Stimulated activated CD8-positive, alpha-beta memory T cell treated with anti-CD3 and anti-CD28 coated beads, Interleukin-4, amount 100 ng/mL, for 1 hour (primary cell): ENCODE results near the gene SLC1A2.
"Not testable (repeated sequence)": the region's sequence is repeated elsewhere in the genome, so short reads cannot be mapped to it uniquely, and the experiment has no call there.

Experiments
- DNase-seq, 2 donors: peaks; one replicate each; pipeline ENCODE4 v3.0.0-alpha.2; 2020; ENCODE audit warnings: low read depth in 2 of 2, low spot score in 1 of 2

SLC1A2 gene

DNA sequence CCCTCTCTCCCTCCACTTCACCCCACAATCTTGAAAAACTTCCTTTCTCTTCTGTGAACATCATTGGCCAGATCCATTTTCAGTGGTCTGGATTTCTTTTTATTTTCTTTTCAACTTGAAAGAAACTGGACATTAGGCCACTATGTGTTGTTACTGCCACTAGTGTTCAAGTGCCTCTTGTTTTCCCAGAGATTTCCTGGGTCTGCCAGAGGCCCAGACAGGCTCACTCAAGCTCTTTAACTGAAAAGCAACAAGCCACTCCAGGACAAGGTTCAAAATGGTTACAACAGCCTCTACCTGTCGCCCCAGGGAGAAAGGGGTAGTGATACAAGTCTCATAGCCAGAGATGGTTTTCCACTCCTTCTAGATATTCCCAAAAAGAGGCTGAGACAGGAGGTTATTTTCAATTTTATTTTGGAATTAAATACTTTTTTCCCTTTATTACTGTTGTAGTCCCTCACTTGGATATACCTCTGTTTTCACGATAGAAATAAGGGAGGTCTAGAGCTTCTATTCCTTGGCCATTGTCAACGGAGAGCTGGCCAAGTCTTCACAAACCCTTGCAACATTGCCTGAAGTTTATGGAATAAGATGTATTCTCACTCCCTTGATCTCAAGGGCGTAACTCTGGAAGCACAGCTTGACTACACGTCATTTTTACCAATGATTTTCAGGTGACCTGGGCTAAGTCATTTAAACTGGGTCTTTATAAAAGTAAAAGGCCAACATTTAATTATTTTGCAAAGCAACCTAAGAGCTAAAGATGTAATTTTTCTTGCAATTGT lies 188.1 kb downstream of the SLC1A2 start:
- DNase-seq, result no peak

DNA sequence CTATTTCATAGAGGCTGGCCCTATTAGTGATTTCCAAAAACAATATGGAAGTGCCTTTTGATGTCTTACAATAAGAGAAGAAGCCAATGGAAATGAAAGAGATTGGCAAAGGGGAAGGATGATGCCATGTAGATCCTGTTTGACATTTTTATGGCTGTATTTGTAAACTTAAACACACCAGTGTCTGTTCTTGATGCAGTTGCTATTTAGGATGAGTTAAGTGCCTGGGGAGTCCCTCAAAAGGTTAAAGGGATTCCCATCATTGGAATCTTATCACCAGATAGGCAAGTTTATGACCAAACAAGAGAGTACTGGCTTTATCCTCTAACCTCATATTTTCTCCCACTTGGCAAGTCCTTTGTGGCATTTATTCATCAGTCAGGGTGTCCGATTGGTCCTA lies 189.0 kb downstream of the SLC1A2 start:
- no peak for DNase-seq

DNA sequence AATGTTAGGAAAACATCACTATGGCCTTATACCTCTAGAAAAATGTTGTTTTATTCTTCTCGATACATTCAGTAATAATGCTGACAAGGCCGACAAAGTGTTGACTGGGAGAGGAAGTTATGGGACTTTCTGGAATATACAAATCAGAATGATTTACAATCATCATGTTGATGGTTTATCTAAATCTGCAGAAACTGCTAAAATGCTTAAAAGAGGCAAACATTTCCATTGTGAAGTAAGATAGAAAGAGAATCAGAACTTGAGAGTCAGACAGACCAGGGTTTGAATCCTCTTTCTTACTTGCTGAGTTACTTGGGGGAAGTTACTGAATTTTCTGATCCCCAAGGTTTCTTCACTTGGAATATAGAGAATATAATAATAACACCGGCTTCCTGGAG lies 191.0 kb downstream of the SLC1A2 start:
- no peak for DNase-seq

DNA sequence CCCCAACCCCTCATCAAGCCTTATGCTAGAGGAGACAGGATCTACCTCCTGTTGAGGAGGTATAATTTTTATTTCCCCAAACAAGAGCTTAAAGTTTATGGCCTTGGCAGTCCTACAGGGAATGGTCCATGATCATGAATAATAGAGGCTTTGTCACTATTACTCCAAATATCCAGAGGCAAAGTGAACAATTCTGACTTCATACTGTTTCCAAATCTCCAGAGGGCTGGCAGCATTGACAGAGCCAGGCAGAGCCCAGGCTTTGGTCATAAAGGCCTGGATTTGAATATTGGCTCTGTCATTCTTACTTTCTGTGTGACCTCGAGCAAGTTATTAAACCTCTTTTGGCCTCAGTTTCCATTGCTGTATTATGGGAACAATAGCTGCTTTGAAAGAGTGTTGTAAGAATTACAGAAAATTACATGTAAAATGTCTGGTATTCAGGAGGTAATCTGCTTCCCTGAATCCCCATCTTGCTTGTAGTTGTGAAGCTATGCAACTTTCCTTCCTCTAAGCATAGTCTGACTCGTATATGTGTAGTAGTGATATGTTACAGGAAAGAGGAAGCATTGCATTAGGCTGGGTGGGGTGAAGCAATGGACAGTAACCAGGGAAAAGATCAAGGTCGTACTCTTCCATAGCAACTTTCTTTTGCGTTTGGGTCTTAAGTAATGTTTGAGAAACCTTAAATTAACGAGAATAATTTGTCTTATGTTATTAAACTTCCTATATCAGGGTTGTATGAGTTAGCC lies 191.6 kb downstream of the SLC1A2 start:
- DNase-seq, result no peak

DNA sequence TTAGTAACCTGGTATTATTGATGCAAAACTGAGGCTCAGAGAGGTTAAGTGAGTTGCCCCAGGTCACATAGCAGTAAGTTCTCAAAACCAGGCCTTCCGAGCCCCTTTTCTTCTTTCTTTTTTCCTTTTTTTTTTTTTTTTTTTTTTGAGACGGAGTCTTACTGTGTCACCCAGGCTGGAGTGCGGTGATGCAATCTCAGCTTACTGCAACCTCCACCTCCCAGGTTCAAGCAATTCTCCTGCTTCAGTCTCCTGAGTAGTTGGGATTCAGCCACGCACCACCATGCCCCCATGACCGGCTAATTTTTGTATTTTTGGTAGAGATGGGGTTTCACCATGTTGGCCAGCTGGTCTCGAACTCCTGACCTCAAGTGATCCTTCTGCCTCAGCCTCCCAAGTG lies 192.6 kb downstream of the SLC1A2 start:
- not testable (repeated sequence) for DNase-seq

DNA sequence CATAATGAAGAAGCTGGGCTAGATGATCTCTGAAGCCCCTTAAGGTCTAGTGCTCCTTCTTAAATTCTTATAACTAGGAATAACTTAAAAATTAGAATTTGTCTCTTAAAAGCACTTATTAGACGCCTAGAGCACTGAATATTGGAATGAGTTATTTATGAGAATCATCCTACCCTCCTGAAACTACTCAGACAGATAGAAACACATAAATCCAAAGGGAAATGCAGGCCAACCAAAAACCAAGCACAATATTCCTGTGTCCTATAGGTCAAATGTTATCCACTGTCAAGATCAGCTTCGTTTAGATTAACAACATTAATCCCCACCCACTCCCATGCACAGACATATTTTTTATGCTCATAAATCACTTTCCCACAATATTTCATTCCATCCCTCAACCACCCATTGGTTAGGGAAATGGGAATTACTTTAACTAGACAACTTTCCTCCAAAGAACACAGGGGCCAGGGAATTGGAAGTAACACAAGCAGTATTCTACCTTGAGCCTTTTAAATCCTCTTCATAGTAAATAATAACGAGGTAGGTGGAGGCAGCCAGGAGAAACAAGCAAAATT lies 193.3 kb downstream of the SLC1A2 start:
- no peak for DNase-seq

DNA sequence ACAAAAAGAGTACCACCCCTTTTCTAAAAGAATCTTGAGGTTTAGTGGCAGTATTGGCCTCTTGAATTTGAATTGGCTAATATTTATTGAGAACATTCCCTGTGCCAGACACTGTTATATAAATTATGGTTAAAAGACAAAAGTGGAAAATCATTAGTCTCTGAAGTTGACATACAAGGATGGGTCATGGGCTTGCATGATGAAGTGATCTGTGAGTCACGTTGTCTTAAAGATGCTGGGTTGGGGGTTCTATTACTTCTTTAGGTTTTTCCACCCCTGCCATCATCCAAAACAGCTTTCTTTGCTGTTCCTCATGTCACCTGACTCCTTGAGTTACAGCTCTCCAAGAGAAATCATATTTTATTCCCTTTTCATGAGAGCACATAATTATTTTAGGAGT lies 195.4 kb downstream of the SLC1A2 start:
- DNase-seq, result no peak

DNA sequence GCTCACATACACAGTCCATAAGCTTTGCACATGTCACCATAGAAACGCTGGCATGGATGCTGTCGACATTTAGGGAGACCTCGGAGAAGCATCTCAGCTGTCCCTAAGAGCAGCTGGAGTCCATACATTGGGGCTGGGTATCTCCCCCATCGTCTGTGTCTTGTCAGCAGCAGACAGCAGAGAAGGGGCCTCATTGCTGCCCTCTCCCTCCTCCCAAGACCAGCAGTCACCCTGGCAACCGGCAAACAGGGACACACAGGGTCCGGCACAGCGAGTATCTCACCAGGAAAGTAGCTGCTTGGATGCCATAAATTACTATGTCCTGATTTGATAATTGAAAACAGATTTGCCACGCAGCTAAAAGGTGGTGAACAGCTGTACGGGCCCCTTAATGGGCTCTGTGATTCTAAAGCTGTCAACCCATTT lies 196.0 kb downstream of the SLC1A2 start:
- DNase-seq, result no peak

DNA sequence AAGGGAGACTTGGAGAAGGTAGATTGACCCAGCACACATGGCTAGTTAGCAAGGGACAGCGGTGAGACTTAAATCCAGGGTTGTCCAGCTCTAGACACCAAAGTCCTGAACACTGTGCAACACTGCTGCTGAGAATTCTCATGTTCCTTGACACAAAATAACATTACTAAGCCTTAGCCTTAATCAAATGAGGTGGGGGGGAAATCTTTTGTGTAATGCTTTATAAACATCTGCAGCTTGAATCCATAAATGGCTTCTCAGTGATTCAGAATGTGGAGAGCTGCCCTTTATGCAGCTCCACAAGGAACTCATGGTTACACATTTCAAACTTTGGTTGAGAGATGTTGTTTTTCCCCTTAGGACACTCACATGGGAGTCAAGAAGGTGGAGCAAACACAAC lies 200.4 kb downstream of the SLC1A2 start:
- no peak for DNase-seq

DNA sequence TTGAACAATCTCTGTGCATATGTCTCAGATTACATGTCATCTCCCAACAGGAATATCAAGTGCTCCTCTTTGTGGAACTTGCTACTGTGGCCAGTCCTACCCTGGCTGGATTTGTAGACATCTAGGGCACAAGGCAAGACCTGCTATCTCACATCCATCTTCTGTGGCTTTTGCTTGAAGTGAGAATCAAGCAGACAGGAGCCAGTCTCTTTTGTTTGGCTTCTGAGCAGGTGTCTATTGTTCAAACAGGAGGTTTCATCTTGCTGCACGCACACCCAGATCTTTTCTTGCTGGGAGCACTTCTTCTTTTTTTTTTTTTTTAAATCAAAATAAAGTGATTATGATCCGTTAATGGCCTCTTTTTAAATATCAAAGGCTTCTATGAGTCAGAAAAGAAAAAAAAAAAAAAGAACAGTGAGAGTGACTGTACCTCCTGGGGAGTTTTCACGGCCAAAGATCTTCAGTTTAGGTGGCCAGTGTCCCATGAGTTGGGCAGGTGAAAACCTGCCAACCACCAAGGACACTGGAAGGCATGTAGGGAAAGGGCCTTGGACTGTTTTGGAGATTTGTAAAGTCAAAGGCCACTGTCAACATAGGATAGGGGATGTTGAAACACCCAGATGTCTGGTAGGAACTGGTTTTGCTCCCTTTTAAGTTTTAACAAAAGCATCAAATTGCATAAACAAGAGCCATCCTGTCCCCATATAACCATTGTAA lies 202.2 kb downstream of the SLC1A2 start:
- no peak for DNase-seq

DNA sequence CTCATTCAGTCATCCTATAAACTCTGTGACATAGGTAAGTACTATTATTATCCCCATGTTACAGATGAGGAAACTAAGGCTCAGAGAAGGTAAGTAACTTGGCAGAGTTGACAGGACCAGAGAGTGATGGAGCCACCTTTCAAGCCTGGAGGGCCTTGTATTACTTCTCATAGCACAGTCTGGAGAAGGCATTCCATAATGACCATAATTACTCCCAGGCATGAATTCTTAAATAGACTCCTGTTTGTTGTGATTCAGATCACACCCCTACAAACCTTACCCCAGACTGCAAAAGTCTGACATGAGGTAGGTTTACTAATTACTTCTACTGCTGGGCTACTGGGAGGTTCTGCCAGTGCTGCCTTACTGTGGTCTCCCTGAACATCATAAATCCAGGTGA lies 203.4 kb downstream of the SLC1A2 start:
- DNase-seq, result no peak

DNA sequence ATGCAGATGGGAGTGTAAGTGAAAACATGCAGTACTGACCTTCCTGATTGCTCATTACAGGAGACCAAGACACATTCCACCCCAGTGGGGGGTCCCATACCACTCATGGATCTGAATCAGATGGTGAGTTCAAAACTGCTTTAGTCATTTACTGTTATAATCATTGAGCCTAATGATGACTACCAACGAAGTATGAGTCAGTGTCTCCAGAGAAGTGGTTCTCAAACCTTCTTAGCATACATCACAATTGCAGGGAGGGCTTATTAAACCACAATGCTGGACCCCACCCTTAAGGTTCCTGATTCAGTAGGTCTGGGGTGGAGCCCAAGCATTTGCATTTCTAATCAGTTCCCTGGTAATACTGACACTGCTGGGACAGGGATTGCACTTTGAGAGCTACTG lies 204.6 kb downstream of the SLC1A2 start:
- DNase-seq, result no peak

DNA sequence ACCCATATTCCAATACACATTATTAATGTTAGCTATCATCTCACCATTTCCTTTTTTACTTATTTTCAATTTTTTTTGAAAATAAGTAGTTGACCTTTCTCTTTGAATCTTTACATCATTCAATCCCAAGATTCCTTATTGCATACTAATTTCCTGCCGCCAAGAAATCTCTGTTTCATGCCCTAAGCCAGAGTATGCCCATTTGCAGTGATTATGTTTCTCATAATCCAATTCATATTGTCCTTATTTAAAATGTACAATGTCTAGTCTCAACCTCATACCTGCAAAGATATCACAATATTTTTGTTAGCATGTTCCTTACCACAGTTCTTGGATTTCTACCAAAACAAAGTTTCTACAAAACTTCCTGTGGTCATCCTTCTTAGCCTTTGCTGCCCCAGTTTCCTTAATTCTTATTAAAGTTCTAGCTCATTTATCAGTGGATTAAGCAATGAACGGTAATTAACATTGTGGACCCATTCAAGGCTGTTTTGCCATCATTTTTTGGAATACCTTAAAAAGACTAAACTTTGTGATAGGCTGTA lies 205.1 kb downstream of the SLC1A2 start:
- no peak for DNase-seq

DNA sequence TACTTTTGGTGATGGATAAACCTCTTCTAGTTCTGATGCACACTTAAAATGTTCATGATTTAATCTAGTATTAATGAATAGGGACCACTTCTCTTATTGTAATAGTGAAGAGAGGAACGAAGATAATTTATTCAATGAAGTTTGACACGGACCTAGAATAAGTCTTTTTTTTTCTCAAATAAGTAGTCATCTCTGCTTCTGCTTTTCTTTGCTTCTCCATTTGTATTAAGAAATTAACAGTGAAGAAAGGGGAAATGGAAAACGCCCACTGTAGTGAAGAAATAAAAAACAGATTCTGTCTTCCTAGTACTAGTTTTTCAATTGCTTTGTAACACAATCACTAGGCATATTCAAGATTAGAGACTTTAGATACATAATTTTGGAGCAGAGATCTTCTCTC lies 207.4 kb downstream of the SLC1A2 start:
- DNase-seq, result no peak

DNA sequence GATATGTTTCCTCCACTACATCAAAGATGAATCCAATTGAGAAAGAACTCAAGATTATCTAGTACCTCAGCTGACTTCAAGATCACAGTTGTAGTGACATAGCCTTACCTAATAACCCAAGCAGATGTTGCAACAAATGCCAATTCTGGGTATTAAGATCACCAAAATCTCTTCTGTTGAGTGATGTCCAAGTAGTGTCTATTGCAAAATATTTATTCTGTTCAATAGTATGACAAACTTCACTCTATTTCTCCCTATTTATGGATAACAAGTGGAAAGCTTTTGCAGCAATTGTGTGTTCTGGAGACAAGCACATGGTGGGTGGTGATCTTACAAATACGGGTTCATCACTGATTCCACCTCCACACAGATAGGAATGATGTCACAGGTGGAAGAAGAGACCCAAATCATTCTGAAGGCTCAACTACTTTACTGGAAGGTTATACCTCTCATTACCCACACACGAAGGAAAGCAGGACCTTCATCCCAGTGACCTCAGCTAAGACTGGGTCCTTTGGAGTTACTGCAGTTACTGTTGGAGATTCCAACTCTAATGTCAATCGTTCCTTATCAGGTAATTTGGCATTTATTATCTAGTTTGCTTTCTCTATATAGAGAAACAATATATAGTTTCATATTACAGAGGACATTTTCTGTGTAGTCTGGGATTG lies 208.3 kb downstream of the SLC1A2 start:
- no peak for DNase-seq

DNA sequence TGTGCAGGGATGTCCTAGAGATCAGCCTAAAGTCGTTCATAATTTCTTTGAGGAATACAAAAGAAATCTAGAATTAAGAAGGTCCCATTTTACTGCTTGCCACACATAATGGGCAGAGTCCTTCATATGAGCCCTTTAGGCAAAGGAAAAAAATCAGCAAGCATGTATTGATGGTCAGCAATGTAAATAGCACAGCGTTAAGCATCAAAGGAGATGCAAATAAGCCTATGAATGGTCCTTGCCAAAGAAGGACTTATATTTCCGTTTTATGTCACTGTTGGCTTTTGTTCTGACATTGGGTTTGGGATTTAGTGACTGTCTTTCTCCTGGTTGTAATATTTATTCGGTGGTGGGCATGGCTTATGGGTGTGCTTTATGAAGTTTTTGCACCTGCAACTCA lies 210.6 kb downstream of the SLC1A2 start:
- no peak for DNase-seq

DNA sequence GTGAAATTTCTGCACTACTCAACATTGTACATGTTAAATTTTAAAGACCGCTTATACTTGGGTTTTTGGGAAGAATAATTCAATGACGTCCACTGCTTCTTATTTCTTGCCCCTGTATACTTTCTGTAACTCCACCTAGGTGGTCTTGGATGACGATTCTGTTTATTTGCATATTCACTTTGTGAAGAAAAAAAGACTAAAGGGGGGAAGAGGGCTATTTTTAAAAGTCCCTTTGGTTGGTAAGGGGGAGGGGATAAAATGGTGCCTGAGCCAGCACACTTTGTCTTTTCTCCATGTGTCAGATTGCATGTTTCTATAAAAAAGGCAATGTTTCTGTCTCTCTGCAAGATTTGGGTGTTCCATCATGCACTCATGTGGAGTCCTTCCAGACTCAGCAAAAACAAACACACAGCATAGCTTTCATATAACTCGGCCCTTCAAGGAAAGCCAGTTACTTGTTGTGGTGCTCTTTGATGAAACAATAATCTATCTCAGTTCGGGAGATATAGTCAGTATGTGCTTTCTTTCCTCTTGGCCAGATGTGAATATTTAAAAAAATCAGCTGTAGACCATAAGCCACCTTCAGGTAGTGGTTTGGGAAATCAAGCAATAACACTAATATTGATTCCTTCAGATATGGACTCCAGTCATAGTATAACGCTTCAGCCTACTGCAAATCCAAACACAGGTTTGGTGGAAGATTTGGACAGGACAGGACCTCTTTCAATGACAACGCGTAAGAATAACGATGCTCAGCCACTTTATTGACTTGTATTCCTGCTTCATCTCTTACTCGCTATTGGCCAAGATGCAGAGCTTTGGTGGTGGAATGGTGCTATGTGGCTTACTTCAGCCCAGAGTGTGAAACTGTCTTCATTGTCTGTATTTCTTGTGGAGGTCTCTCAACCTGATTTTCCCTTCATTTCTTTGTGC lies 211.6 kb downstream of the SLC1A2 start:
- DNase-seq, result no peak

DNA sequence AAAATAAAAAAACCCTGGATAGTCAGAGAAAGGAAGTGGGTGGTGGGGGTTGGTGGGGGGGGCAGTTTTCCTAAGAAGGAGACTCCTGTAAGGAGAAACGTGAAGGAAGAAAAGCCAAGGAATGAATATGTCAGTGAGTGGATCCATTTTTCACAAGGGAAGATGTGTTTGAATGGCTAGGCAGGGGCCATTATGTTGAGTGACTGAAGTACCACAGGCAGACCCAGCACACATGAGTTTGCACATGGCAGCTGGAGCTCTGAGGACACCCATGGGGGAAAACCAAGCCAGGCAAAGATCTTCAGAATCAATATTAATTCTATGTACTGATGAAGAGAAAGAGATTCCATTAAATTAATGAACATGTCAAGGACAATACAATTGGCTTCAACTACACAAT lies 212.7 kb downstream of the SLC1A2 start:
- no peak for DNase-seq

DNA sequence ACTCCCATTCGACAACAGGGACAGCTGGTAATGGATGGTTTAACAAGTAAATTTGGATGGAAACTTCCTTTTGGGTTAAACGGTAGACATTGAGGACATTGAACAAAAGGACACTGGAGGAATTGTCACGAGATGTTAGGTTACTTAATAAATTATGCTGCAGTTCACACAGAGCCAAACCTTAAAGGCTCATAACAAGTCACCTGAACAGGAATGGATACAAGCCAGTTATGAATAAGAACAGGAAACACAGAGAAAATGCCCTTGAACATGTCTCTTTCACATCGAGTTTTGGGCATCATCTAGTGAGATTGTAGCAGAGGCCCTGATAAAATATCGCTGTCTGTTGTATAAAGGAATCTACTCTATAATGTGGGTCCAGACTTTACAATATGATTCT lies 214.7 kb downstream of the SLC1A2 start:
- no peak for DNase-seq
